ENCODE data around the gene ADRB1.

The ADRB1 gene

GRCh38 chr10:114026189-114027040, 17.3 kb upstream of the ADRB1 start:
- DNase-seq (ENCODE audit: low spot score) = no peak

GRCh38 chr10:114027041-114027394, 16.6 kb upstream of the ADRB1 start:
- DNase-seq (ENCODE audit: low spot score) = no peak

DNA sequence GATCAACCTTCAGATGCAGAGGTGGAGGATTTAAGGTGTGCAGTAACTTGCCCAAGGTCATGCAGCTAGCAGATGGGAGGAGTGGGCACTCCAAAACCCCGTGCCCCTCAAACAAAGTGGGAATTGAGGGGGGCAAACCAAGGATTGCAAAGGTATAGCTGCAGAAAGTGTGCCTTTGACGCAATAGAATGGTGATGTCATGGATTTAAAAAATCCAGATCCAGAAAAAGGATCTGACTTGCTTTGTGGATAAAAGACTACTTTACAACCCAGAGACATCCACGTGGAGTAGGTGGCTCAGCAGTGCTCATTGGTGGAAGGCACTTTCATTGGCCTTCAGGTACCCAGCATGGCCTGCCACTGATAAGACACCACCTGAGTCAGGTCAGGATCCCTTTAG, 15.7 kb upstream of the ADRB1 start:
- no peak for DNase-seq (ENCODE audit: low spot score)

DNA sequence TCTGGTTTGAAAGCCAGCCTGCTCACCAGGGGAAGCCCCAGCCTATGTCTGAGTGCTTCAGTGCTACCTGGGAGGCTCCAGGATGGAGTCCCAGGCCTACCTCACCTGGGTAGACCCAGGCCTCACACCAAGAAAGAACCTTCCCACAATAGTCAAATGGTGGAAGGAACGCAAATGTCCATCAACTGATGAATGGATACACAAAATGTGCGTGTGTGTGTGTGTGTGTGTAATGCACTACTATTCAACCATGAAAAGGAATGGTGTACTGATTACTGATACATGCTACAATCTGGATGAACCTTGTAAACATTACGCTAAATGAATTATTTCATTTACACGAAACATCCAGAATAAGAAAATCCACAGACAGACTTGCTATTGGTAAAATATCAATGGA, 15.2 kb upstream of the ADRB1 start:
- DNase-seq (ENCODE audit: low spot score) = no peak

- no peak for DNase-seq (ENCODE audit: low spot score)
These were observed 14.0 kb upstream of the ADRB1 start for GRCh38 chr10:114029655-114030054.

DNA sequence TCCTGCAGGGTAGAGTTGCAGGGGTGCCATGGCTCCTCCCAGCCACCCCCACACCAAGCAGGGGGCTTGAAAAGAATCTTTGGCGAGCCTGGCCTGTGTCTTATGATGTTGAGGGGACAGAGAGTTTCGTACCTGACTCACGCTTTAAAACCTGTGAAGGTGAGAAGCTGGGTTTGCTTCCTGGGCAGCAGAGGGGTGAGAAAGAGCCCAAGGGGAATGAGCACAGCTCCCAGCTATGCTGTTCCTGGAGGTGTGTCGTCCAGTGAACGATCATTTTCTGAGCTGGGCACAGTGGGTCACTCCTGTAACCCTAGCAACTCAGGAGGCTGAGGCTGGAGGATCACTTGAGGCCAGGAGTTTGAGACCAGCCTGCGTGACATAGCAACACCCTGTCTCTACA, 13.5 kb upstream of the ADRB1 start:
- no peak for DNase-seq (ENCODE audit: low spot score)

DNA sequence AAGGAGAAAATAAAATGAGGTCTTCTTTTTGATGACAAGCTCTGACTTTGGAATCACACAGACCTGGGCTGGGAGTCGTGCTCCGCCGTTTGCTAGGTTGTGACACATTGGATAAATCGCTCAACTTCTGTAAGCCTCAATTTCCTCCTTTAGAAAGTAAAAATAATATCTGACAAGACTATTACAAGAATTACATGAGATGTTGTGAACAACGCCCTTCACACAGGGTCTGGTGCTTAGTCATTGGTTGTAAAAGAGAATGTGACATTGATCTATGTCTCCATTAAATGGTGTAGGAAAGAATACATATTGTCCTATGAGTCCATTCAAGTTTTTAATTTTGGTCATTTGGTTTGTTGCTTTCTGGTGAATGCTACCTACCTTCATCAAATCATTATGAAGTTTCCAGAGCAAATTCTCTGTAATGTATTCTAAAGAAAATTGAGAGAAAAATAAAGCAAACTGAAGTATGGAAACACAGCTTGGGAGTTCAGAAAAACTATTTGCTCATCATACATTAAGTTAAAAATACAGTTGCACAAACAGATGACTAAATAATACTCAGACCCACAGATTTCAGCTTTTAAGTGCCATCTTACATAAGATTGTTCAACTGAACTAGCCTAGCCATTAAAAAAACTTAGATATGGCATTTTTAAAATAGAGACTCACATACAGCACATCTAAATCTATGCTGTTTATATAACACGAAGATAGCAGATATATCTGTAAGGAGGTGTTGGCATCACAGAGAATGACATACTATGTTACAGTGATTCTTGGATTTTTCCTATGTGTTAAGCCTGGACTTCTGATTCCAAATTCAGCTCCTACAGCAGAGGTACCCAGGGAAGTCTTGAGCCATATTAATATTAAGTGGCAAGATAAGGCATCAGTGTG, 12.3 kb upstream of the ADRB1 start:
- DNase-seq (ENCODE audit: low spot score) = no peak

GRCh38 chr10:114033566-114033965, 10.1 kb upstream of the ADRB1 start:
- DNase-seq (ENCODE audit: low spot score) = no peak

DNA sequence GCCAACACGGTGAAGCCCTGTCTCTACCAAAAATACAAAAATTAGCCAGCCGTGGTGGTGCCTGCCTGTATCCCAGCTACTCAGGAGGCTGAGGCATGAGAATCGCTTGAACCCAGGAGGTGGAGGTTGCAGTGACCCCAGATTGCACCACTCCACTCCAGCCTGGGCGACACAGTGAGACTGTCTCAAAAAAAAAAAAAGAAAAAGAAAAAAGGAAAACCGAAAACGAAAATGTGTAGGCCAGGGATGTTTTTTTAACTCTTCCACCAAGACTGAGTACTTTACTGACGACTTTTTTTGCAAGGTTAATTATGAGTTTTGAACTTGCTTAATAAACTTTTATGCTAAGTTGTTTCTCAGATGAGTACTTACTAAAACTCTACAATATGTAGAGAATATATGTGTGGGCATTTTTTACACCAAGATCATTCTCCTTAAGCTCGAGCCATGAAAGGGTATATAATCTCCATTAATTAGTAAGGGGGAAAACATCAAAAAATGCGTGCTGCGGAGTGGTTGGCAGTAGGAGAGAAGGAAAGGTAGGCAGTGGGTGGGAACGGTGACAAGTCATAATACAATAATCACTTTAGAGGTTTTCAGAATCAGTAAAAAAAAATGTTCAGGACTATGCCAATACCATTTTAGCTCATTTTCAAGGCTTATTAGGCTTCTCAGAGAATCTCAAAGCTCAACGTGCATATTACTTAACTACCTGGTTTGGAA, 8.6 kb upstream of the ADRB1 start:
- no peak for DNase-seq (ENCODE audit: low spot score)

- no peak for DNase-seq (ENCODE audit: low spot score)
These were observed 7.9 kb upstream of the ADRB1 start for GRCh38 chr10:114035791-114036190.

DNA sequence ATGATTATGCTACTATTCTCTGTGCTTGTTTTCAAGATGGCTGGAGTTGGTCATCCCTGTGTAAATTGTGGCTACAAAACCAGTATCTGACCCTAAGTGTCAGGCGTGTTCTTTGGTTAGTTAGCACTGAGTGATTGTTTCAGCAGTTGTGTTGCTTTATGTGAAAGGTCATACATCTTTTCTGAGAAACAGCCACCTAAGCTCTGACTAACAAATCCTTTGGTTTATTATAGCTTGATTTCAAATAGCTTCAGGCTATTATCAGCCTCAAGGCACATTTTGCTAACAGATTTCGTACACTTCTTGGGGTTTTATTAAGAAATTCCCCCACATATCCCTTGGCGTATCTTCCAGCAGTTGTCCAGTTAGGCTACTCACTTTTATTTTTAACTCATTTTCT, 4.8 kb upstream of the ADRB1 start:
- no peak for DNase-seq (ENCODE audit: low spot score)

DNA sequence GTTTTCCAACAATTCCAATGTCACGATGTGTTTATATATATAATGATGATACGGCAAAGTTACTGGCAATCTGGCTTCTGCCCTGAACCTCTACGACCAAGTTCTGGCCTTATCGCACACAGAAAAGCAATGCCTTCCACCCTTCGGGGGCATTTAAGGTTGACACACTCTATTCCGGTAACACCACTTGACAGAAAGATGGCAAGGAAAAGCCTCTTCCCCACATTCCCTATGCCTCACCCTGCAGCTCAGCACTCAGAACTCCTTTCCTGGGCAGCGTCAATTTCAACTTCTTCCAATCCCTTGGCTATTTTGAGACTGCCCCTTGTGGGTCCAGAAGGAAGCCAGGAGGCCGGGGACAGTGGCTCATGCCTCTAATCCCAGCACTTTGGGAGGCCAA, 2.5 kb upstream of the ADRB1 start:
- DNase-seq (ENCODE audit: low spot score) = no peak

DNA sequence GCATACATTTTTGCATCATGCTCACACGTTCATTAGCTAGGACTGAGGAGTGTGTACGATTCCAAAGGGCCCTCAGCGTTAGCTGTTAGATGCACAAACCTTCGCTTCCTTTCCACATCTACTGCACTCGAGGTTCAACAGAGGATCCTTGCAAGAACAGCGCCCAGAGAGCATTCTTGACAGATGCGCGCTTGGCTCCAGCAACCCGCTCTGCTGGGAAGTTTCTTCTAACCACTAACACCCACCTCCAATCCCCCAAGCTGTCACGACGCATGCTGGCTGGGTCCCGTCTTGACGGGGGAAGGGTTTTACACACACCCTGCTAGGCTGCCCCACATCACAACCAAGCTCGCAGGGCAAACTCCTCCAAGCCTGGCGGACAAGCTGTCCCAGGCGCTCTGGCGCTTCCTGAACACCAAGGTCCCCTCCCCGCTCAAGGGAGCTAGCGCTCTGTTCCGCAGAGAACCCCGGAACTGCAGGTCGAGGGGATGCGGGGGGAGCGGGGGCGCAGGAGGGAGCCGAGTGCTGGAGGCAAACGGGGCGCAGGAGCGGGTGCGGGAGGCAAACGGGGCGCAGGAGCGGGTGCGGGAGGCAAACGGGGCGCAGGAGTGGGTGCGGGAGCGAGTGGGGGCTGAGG, 653 bp upstream of the ADRB1 start:
- DNase-seq (ENCODE audit: low spot score) = no peak

DNA sequence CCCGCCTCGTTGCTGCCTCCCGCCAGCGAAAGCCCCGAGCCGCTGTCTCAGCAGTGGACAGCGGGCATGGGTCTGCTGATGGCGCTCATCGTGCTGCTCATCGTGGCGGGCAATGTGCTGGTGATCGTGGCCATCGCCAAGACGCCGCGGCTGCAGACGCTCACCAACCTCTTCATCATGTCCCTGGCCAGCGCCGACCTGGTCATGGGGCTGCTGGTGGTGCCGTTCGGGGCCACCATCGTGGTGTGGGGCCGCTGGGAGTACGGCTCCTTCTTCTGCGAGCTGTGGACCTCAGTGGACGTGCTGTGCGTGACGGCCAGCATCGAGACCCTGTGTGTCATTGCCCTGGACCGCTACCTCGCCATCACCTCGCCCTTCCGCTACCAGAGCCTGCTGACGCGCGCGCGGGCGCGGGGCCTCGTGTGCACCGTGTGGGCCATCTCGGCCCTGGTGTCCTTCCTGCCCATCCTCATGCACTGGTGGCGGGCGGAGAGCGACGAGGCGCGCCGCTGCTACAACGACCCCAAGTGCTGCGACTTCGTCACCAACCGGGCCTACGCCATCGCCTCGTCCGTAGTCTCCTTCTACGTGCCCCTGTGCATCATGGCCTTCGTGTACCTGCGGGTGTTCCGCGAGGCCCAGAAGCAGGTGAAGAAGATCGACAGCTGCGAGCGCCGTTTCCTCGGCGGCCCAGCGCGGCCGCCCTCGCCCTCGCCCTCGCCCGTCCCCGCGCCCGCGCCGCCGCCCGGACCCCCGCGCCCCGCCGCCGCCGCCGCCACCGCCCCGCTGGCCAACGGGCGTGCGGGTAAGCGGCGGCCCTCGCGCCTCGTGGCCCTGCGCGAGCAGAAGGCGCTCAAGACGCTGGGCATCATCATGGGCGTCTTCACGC, 825 bp downstream of the ADRB1 start:
- DNase-seq (ENCODE audit: low spot score) = no peak

GRCh38 chr10:114045136-114046086, 1.7 kb downstream of the ADRB1 start:
- DNase-seq (ENCODE audit: low spot score) = no peak

- DNase-seq (ENCODE audit: low spot score) = no peak
These were observed 2.4 kb downstream of the ADRB1 start for GRCh38 chr10:114046087-114046458.

GRCh38 chr10:114048472-114048871, 4.8 kb downstream of the ADRB1 start:
- no peak for DNase-seq (ENCODE audit: low spot score)

DNA sequence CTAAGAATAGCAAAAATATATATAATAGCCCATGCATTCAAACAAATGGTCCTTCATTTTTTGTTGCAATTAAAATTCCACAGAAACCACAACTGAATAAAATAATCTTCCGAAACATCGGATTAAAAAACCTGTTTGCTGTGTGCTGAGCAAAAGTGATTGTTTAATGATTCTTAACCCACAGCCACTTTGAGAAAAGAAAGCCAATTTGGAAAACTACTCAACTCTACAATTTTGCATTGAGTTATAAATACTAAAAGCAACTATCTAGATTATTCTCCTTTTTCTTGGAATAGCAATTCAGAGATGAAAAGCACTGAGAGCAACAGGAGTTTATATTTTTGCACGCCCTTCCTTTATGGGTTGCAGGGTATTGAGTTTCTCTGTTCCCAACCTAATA, 8.0 kb downstream of the ADRB1 start:
- DNase-seq (ENCODE audit: low spot score) = no peak

GRCh38 chr10:114052255-114052654, 8.6 kb downstream of the ADRB1 start:
- DNase-seq (ENCODE audit: low spot score) = no peak

DNA sequence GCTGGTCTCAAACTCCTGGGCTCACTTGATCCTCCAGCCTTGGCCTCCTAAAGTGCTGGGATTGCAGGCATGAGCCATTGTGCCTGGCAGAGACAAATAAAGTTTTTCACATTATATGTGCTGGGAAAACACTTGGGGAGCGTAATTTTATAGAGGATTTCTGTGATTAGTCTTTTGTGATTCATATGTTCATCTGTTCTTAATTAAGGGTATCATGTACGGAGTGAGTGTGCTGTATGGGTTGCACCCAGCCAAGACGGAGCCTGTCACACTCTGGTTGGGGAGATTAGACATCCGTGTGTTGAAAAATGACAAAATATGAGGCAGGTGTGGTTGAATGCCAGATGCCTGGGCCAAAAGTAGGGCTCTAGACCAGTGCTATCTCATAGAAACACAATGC, 10.3 kb downstream of the ADRB1 start:
- no peak for DNase-seq (ENCODE audit: low spot score)

Measured in activated CD4-positive, alpha-beta T cell treated with anti-CD3 and anti-CD28 coated beads, Interleukin-2, Interleukin-4, amounts not matched to agents 100 ng/mL and 50 ng/mL, durations not matched to agents 16 hours and 8 hours (primary cell).